Keratinocyte (primary cell): ENCODE results near the gene MYRFL. TPM values are rescaled to one million over a fixed set of nuclear protein-coding genes. Genes with fewer than 3 reads are reported as not detected.

Experiments used
- DNase-seq: peaks from one replicate; pipeline ENCODE4 v3.0.0-alpha.2; 2011; ENCODE audit warnings: low read depth, missing footprints, low spot score
- FAIRE-seq: peaks from 2 replicates; lab custom pipeline; 2011; peaks lifted over from hg19 to GRCh38; lab: Jason Lieb, UNC
- H2AFZ ChIP-seq: 2 replicates; pipeline ENCODE4 v1.6.0; 2012; ENCODE audit warnings: low read length, control low read depth, inconsistent platforms; ENCODE audit not compliant: control insufficient read depth
- H3K27ac ChIP-seq: 2 replicates; pipeline ENCODE4 v1.5.1; 2011; ENCODE audit warnings: low read length; ENCODE audit not compliant: control insufficient read depth, insufficient read depth
- H3K27me3 ChIP-seq: 3 replicates; pipeline ENCODE4 v1.6.0; 2011; ENCODE audit warnings: low read length; ENCODE audit not compliant: control insufficient read depth, insufficient read depth; ENCODE audit errors: extremely low read depth
- H3K36me3 ChIP-seq, 2 experiments: 2 replicates in 1 of 2; 3 replicates in 1 of 2; pipeline ENCODE4 v1.5.1; 2011; ENCODE audit warnings: low read length in 2 of 2, mild to moderate bottlenecking in 1 of 2; ENCODE audit not compliant: control insufficient read depth in 2 of 2, insufficient read depth in 2 of 2; ENCODE audit errors: extremely low read depth in 1 of 2
- H3K4me1 ChIP-seq: 3 replicates; pipeline ENCODE4 v1.5.1; 2011; ENCODE audit warnings: low read length; ENCODE audit not compliant: control insufficient read depth, insufficient read depth; ENCODE audit errors: extremely low read depth
- H3K4me2 ChIP-seq: 3 replicates; pipeline ENCODE4 v1.6.0; 2011; ENCODE audit warnings: low read depth, low read length; ENCODE audit not compliant: control insufficient read depth, insufficient read depth; ENCODE audit errors: extremely low read depth
- H3K4me3 ChIP-seq, 3 experiments: fragments of 200-600 bp in 1 of 3; sonication (generic) in 1 of 3; 2 replicates in 2 of 3; 3 replicates in 1 of 3; pipeline ENCODE4 v1.5.1; 2011 to 2016; ENCODE audit warnings: low read length in 3 of 3, mild to moderate bottlenecking in 3 of 3, control low read depth in 2 of 3, inconsistent platforms in 1 of 3, low read depth in 1 of 3, mixed read lengths in 1 of 3, mixed run types in 1 of 3, moderate library complexity in 1 of 3; ENCODE audit not compliant: control insufficient read depth in 2 of 3, insufficient read depth in 2 of 3; ENCODE audit errors: extremely low read depth in 1 of 3
- H3K79me2 ChIP-seq: 2 replicates; pipeline ENCODE4 v1.6.0; 2012; ENCODE audit warnings: low read length; ENCODE audit not compliant: control insufficient read depth, insufficient read depth
- H3K9ac ChIP-seq: 3 replicates; pipeline ENCODE4 v1.6.0; 2011; ENCODE audit warnings: low read length; ENCODE audit not compliant: control insufficient read depth, insufficient read depth; ENCODE audit errors: extremely low read depth
- H3K9me1 ChIP-seq: 3 replicates; pipeline ENCODE4 v1.6.0; 2011; ENCODE audit warnings: low read length; ENCODE audit not compliant: control insufficient read depth, insufficient read depth; ENCODE audit errors: extremely low read depth
- H3K9me3 ChIP-seq: 2 replicates; pipeline ENCODE4 v1.5.1; 2012; ENCODE audit warnings: low read depth, low read length; ENCODE audit not compliant: control insufficient read depth
- H4K20me1 ChIP-seq: 3 replicates; pipeline ENCODE4 v1.6.0; 2011; ENCODE audit warnings: low read length; ENCODE audit not compliant: control insufficient read depth, insufficient read depth; ENCODE audit errors: extremely low read depth
- CTCF ChIP-seq, 3 experiments: IDR thresholded peaks in 1 of 3; conservative IDR thresholded peaks in 1 of 3; optimal IDR thresholded peaks in 1 of 3; 2 replicates in 2 of 3; 3 replicates in 1 of 3; pipeline versions ENCODE3 to v1.5.1; 2011; ENCODE audit warnings: low read length in 3 of 3, mild to moderate bottlenecking in 3 of 3, moderate library complexity in 2 of 3, control low read depth in 1 of 3, inconsistent platforms in 1 of 3; ENCODE audit not compliant: insufficient read depth in 2 of 3; ENCODE audit errors: extremely low read depth in 1 of 3
- EZH2 ChIP-seq: IDR thresholded peaks from one replicate; pipeline ENCODE4 v1.6.1; 2012; ENCODE audit warnings: inconsistent platforms, mild to moderate bottlenecking, low read length, moderate library complexity
- dilution Hi-C: fragments of 300-500 bp; cut with MboI; formaldehyde crosslinking; loops from one replicate; pipeline ENCODE4 v1.7.0; 2020; ENCODE audit warnings: low sequenced_read_pairs; ENCODE audit not compliant: extremely low pct_ligation_motif_present
- polyA plus RNA-seq, 5 experiments: library from polyadenylated mRNA; depleted of rRNA in 3 of 5; stranded (reverse) in 3 of 5; stranded (forward) in 1 of 5; unstranded in 1 of 5; fragments of >200 nt; gene quantifications; 1 replicate in 1 of 5; 2 replicates in 3 of 5; 3 replicates in 1 of 5; pipeline versions ENCODE4 v1.2.1 to v1.2.3, GENCODE V29; 2011 to 2012; ENCODE audit warnings: missing spikeins in 2 of 5, low read depth in 1 of 5, low replicate concordance in 1 of 5

Gene MYRFL
- polyA plus RNA-seq, 1 donor (not counting 4 experiments of a cell fraction or from before 2014, with no cell fraction given): 0.39 TPM

DNA sequence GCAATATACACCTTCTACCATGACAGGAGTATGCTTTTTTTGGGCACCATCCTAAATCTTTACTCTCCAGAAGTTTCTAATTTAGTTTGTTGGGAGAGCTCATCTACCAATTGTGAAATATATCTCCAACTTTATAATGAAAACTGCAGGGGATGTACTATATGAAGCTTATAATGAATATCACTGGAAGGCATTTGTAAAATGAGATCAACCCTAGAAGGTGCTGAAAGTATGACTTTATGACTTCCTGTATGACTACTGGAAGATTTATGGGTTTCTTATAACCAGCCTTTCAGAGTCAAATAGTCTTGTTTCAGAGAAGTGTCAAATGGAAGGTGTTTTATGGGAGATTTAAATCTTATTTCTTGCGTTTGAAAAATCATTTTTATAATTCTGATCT, 122.9 kb downstream of the MYRFL start:
- H3K9ac ChIP-seq: no peak overlapping the region
- no peaks in the 10 kb centered on the region for H3K27me3 ChIP-seq
- H4K20me1 ChIP-seq: no peaks in the 10 kb centered on the region
- H3K9me1 ChIP-seq: no peaks in the 10 kb centered on the region
- H3K4me3 ChIP-seq: no peak overlapping the region
- H3K9me3 ChIP-seq: no peaks in the 10 kb centered on the region
- dilution Hi-C loops: no loop called here
- no peak overlapping the region for H2AFZ ChIP-seq
- H3K36me3 ChIP-seq: no peaks in the 10 kb centered on the region
- no peaks in the 10 kb centered on the region for H3K79me2 ChIP-seq
- DNase-seq (no peak), FAIRE-seq (no peak)
- H3K27ac ChIP-seq: no peak overlapping the region
- no peaks in the 10 kb centered on the region for H3K4me1 ChIP-seq
- H3K4me2 ChIP-seq: no peak overlapping the region
- no peak for TF ChIP-seq EZH2
- TF ChIP-seq CTCF (optimal IDR thresholded peaks at IDR 0.05 in 1 of 3, IDR thresholded peaks at IDR 0.05 in 1 of 3, conservative IDR thresholded peaks at IDR 0.05 in 1 of 3; ENCODE audit: extremely low read depth in 1 of 3, insufficient read depth in 2 of 3, low read length in 3 of 3): no peak

DNA sequence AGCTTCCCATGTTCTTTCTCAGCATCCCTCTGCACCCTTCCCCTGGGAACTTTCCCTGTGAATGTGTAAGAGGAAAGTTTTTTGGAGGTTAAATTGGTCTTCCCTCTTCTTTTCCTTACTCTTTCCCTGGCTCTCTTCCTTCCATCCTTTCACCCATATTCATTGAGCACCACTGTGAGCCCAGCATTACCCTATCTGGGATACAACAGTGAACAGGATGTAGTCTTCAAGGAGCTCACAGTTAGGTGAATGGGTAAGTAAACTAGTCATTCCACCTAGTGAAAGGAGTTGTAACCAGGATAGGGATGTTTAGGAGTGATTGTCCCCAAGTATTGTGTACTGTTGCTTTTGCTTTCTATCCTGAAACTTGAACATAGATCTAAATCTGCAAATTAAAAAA, 123.8 kb downstream of the MYRFL start:
- Histone ChIP-seq H3K4me1 (no peaks in the 10 kb centered on the region), H3K4me2 (no peak overlapping the region), H3K27ac (no peak overlapping the region), H3K9me1 (no peaks in the 10 kb centered on the region), H3K9me3 (no peaks in the 10 kb centered on the region), H3K9ac (no peak overlapping the region), H3K79me2 (no peaks in the 10 kb centered on the region), H3K27me3 (no peaks in the 10 kb centered on the region), H3K36me3 (no peaks in the 10 kb centered on the region), H2AFZ (no peak overlapping the region), H3K4me3 (no peak overlapping the region), H4K20me1 (no peaks in the 10 kb centered on the region)
- DNase-seq: no peak
- TF ChIP-seq CTCF (optimal IDR thresholded peaks at IDR 0.05 in 1 of 3, IDR thresholded peaks at IDR 0.05 in 1 of 3, conservative IDR thresholded peaks at IDR 0.05 in 1 of 3; ENCODE audit: extremely low read depth in 1 of 3, insufficient read depth in 2 of 3, low read length in 3 of 3): no peak
- TF ChIP-seq EZH2: no peak
- FAIRE-seq: no peak
- dilution Hi-C loops: no loop called here
